Activated CD8-positive, alpha-beta memory T cell treated with anti-CD3 and anti-CD28 coated beads for 48 hours (primary cell): ENCODE measurements around the gene USP17L5.
"Not testable (repeated sequence)": the region's sequence is repeated elsewhere in the genome, so short reads cannot be mapped to it uniquely, and the experiment has no call there.

ENCODE experiments used
- DNase-seq, 3 experiments: peaks; one replicate each; pipeline ENCODE4 v3.0.0-alpha.2; 2020; ENCODE audit warnings: low read depth in 2 of 3, low spot score in 2 of 3

USP17L5 gene, protein sequence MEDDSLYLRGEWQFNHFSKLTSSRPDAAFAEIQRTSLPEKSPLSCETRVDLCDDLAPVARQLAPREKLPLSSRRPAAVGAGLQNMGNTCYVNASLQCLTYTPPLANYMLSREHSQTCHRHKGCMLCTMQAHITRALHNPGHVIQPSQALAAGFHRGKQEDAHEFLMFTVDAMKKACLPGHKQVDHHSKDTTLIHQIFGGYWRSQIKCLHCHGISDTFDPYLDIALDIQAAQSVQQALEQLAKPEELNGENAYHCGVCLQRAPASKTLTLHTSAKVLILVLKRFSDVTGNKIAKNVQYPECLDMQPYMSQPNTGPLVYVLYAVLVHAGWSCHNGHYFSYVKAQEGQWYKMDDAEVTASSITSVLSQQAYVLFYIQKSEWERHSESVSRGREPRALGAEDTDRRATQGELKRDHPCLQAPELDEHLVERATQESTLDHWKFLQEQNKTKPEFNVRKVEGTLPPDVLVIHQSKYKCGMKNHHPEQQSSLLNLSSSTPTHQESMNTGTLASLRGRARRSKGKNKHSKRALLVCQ

DNA sequence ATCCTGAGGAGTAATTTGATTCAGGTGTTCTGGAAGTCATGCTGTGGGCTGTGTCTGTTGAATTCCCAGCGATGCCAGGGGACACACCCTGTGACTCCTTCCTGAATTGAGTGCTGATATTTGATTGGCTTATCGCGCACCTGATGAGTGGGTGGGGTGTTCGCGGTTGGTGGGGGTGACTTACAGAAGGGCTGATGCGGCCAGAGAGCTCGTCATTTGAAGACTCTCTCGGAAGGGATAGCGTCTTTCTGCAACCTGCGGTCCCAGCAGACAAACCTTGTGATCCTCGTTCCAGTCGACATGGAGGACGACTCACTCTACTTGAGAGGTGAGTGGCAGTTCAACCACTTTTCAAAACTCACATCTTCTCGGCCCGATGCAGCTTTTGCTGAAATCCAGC, at the start of gene USP17L5:
USP17L5 (plus strand) TSS at position 301 of the 400 bp plus-strand sequence; CDS start at position 301, 0 bp downstream.
- DNase-seq = not testable (repeated sequence)

DNA sequence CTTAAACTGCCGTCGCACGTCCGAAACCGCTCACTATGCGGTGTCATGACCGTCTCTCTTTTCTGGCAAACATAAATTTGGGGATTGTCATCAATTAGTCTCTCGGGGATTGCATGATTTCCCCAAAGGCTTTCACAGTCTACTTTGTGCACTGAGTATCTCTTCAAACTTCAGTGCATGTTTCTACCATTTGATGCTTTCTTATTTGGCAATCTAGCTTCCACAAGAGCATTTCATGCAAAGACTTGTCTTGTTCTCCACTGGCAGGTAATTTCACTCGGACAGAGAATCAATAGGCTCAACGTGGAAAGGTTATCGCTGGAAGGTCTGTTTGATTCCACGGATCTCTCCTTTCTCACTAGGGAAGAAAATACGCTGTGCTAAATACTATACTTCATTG, 15.0 kb upstream of the USP17L5 start:
- DNase-seq = not testable (repeated sequence)

DNA sequence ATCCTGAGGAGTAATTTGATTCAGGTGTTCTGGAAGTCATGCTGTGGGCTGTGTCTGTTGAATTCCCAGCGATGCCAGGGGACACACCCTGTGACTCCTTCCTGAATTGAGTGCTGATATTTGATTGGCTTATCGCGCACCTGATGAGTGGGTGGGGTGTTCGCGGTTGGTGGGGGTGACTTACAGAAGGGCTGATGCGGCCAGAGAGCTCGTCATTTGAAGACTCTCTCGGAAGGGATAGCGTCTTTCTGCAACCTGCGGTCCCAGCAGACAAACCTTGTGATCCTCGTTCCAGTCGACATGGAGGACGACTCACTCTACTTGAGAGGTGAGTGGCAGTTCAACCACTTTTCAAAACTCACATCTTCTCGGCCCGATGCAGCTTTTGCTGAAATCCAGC, 14.3 kb upstream of the USP17L5 start, which contains the start of gene USP17L24:
USP17L24 (plus strand) TSS at position 301 of the 400 bp plus-strand sequence; CDS start at position 301, 0 bp downstream.
- not testable (repeated sequence) for DNase-seq

DNA sequence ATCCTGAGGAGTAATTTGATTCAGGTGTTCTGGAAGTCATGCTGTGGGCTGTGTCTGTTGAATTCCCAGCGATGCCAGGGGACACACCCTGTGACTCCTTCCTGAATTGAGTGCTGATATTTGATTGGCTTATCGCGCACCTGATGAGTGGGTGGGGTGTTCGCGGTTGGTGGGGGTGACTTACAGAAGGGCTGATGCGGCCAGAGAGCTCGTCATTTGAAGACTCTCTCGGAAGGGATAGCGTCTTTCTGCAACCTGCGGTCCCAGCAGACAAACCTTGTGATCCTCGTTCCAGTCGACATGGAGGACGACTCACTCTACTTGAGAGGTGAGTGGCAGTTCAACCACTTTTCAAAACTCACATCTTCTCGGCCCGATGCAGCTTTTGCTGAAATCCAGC, 9.6 kb upstream of the USP17L5 start, which contains the start of gene USP17L25:
USP17L25 (plus strand) TSS at position 301 of the 400 bp plus-strand sequence; CDS start at position 301, 0 bp downstream.
- DNase-seq = not testable (repeated sequence)

DNA sequence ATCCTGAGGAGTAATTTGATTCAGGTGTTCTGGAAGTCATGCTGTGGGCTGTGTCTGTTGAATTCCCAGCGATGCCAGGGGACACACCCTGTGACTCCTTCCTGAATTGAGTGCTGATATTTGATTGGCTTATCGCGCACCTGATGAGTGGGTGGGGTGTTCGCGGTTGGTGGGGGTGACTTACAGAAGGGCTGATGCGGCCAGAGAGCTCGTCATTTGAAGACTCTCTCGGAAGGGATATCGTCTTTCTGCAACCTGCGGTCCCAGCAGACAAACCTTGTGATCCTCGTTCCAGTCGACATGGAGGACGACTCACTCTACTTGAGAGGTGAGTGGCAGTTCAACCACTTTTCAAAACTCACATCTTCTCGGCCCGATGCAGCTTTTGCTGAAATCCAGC, 4.8 kb upstream of the USP17L5 start, which contains the start of gene USP17L26:
USP17L26 (plus strand) TSS at position 301 of the 400 bp plus-strand sequence; CDS start at position 301, 0 bp downstream.
- DNase-seq = not testable (repeated sequence)

DNA sequence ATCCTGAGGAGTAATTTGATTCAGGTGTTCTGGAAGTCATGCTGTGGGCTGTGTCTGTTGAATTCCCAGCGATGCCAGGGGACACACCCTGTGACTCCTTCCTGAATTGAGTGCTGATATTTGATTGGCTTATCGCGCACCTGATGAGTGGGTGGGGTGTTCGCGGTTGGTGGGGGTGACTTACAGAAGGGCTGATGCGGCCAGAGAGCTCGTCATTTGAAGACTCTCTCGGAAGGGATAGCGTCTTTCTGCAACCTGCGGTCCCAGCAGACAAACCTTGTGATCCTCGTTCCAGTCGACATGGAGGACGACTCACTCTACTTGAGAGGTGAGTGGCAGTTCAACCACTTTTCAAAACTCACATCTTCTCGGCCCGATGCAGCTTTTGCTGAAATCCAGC, 4.6 kb downstream of the USP17L5 start, which contains the start of gene USP17L27:
USP17L27 (plus strand) TSS at position 301 of the 400 bp plus-strand sequence; CDS start at position 301, 0 bp downstream.
- not testable (repeated sequence) for DNase-seq

DNA sequence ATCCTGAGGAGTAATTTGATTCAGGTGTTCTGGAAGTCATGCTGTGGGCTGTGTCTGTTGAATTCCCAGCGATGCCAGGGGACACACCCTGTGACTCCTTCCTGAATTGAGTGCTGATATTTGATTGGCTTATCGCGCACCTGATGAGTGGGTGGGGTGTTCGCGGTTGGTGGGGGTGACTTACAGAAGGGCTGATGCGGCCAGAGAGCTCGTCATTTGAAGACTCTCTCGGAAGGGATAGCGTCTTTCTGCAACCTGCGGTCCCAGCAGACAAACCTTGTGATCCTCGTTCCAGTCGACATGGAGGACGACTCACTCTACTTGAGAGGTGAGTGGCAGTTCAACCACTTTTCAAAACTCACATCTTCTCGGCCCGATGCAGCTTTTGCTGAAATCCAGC, 9.4 kb downstream of the USP17L5 start, which contains the start of gene USP17L28:
USP17L28 (plus strand) TSS at position 301 of the 400 bp plus-strand sequence; CDS start at position 301, 0 bp downstream.
- not testable (repeated sequence) for DNase-seq

DNA sequence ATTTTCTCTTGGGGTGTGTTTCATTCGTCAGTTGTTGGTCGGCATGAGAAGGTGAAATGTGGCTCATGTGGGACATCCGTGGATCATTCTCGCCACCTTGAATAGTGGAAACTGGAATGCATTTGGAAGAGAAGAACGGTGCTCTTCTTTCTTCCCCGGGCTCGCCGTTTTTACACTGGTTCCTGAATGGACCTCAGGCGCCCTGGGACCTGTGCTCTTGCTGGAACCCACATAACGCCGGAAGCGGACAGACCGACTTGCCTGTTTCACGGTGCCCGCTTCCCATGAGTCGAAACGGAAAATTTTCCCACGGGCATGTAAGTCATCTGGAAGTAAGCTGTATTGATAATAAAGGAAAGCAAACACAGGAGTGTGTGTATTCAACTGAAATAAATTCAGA, 11.7 kb downstream of the USP17L5 start:
- not testable (repeated sequence) for DNase-seq

DNA sequence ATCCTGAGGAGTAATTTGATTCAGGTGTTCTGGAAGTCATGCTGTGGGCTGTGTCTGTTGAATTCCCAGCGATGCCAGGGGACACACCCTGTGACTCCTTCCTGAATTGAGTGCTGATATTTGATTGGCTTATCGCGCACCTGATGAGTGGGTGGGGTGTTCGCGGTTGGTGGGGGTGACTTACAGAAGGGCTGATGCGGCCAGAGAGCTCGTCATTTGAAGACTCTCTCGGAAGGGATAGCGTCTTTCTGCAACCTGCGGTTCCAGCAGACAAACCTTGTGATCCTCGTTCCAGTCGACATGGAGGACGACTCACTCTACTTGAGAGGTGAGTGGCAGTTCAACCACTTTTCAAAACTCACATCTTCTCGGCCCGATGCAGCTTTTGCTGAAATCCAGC, 14.1 kb downstream of the USP17L5 start, which contains the start of gene USP17L29:
USP17L29 (plus strand) TSS at position 301 of the 400 bp plus-strand sequence; CDS start at position 301, 0 bp downstream.
- not testable (repeated sequence) for DNase-seq

DNA sequence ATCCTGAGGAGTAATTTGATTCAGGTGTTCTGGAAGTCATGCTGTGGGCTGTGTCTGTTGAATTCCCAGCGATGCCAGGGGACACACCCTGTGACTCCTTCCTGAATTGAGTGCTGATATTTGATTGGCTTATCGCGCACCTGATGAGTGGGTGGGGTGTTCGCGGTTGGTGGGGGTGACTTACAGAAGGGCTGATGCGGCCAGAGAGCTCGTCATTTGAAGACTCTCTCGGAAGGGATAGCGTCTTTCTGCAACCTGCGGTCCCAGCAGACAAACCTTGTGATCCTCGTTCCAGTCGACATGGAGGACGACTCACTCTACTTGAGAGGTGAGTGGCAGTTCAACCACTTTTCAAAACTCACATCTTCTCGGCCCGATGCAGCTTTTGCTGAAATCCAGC, 23.6 kb downstream of the USP17L5 start, which contains the start of gene USP17L30:
USP17L30 (plus strand) TSS at position 301 of the 400 bp plus-strand sequence; CDS start at position 301, 0 bp downstream.
- DNase-seq = not testable (repeated sequence)

DNA sequence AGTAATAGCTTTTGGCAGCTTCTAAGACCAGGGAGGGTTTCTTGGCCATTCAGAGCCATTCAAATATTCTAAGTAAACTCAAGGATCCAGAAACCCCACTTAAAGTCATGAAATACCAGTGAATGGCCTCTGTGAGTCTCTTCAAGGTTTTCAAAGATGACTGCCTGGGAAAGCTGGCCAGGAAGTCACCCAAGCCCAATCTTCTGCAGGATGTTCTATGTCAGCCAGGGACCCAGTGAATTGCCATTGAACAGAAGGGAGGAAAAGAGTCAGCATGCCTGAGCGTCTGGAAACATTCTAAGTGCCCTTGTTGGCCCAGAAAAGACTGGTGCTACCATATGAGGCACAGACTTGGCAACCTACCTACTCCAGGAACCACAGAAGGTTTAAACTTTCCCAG, 40.7 kb downstream of the USP17L5 start:
- DNase-seq = not testable (repeated sequence)

DNA sequence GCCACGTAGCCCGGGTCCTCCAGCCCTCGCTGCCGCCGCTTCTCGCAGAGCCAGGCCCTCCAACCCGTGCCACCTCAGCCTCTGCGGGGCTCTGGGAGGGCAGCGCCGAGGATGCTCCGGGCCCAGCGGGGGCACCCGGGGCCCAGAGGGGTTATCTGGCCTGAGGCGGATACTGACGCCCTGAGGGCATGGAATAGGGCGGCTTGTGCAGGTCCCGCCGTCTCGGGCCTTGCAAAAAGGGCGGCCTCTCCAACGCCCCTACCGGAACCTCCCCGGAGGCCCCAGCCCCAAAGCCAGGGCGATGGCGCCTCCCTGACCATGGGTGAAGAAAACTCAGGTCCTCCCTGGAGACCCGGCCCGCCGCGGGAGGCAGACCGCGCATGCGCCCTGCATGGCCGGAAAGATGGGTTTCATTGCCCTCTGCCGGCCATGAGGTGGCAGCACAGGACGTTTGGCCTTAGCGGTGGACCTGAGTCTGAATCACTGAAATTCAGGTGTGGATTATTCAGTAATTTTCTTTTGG, 41.9 kb downstream of the USP17L5 start:
- DNase-seq = peak; percentile 2 to 8 (median 4)

DNA sequence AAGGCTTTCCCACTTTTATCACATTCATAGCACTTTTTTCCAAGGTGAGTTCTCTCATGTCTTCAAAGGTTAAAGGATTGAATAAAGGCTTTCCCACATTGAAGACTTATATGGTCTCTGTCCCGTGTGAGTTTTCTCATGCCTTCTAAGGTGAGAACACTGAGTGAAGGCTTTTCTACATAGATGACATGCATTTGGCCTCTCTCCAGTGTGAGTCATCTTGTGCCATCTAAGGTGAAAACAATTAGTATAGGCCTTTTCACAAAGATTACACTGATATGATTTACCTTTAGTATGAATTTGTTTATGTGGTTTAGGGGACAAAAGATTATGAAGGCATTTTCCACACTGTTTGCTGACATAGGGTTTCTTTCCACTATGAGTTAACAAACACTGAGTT, 44.9 kb downstream of the USP17L5 start:
- no peak for DNase-seq

DNA sequence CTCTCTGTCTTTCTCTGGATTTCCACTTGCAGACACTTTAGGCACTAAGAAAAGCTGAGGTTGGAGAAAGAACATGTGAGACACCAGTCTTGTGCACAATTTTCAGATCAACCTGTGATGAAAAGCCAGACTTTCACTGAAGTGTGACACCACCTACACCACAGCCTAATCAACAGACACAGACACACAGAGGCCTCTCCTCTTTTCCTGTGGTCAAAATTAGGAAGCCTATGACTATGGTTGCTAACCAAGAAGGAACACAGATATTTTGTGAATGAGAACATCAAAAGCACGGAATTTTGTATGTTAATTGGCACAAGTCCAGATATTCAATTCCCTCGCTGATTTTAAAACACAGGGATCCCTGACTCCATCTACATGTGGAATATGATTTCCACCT, 49.8 kb downstream of the USP17L5 start:
- DNase-seq = not testable (repeated sequence)
